ENCODE data around the gene CCNY.

DNA sequence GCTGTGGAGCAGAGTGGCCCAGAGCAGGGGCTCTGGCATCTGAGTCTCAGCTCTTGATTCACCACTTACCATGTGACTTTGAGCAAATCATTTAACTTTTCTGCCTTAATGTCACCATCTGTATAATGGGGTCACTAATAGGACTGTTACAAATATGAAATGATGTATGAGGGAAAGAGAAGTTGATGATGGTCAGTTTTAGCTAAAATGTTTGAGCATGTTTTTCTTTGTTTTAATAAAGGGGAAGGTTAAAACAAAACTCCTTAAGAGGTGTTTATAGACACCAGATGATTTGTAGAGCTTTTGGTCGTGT, 81.0 kb downstream of the CCNY start:
- no peak for TF ChIP-seq CTCF (conservative IDR thresholded peaks at IDR 0.05; ENCODE audit: low read depth, low read length)
- no peak for TF ChIP-seq POLR2A (IDR thresholded peaks at IDR 0.05; ENCODE audit: low read depth, low read length)
- TF ChIP-seq MXI1 (IDR thresholded peaks at IDR 0.05; ENCODE audit: borderline replicate concordance, low read depth, low read length): no peak
- no peak for TF ChIP-seq CEBPB (IDR thresholded peaks at IDR 0.05; ENCODE audit: low read depth, low read length)
- no peak for TF ChIP-seq SMC3 (IDR thresholded peaks at IDR 0.05; ENCODE audit: low read depth, low read length)
- no peak for TF ChIP-seq USF2 (IDR thresholded peaks at IDR 0.05; ENCODE audit: low read depth, low read length)
- TF ChIP-seq RAD21 (IDR thresholded peaks at IDR 0.05; ENCODE audit: low read length): no peak
- TF ChIP-seq FOS (IDR thresholded peaks at IDR 0.05; ENCODE audit: low read depth, low read length): no peak
- TF ChIP-seq MAZ (IDR thresholded peaks at IDR 0.05; ENCODE audit: borderline replicate concordance, low read depth, low read length): no peak
- TF ChIP-seq RCOR1 (IDR thresholded peaks at IDR 0.05; ENCODE audit: insufficient replicate concordance, low read length): no peak
- no peak for TF ChIP-seq NFE2L2 (IDR thresholded peaks at IDR 0.05; ENCODE audit: low read depth, low read length)
- no peak for TF ChIP-seq RFX5 (IDR thresholded peaks at IDR 0.05; ENCODE audit: low read depth, low read length)
